Thyroid gland (tissue), 4 donors: ENCODE results near the gene HSD17B12.

Experiments used
- CTCF ChIP-seq, 6 experiments: fragments of 200-600 bp in 3 of 6; fragments of 450-650 bp in 3 of 6; sonication (generic) in 3 of 6; IDR thresholded peaks; one replicate each; pipeline ENCODE4 v1.5.1; 2016 to 2019; ENCODE audit warnings: antibody characterized with exemption in 6 of 6, mild to moderate bottlenecking in 2 of 6, inconsistent platforms in 1 of 6, moderate library complexity in 1 of 6
- POLR2A ChIP-seq, 2 donors: fragments of 450-650 bp; IDR thresholded peaks; one replicate each; pipeline ENCODE4 v1.6.1; 2017; ENCODE audit warnings: antibody characterized with exemption in 2 of 2, mild to moderate bottlenecking in 2 of 2, moderate library complexity in 1 of 2

DNA sequence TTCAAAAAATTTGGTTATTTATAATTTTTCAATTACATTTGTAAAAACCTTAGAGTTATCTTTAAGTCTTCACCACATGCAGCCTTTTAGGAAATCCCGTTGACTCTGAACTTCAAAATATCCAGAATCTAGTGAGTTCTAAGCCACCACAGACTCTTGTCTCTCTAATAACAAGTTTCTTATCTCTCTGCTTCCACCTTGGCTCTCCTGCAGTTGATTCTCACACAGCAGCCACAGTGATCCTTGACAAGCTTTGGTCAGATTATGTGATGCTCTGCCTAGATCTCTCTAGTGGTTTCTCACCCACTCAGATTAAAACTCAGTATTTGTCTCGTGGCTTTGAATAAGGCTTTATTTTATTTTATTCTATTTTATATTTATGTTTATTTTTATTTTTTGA is 8.6 kb downstream of the HSD17B12 start:
- TF ChIP-seq CTCF (IDR thresholded peaks at IDR 0.05) (no peak), POLR2A (IDR thresholded peaks at IDR 0.05) (no peak)
